HCT116 (cell line): ENCODE measurements around the gene KMT5C.

Experiments used
- ATF3 ChIP-seq: IDR thresholded peaks from 2 replicates; pipeline ENCODE4 v1.6.1; 2012
- MAX ChIP-seq: IDR thresholded peaks from 2 replicates; pipeline ENCODE4 v1.6.1; 2012
- POLR2AphosphoS5 ChIP-seq: IDR thresholded peaks from 2 replicates; pipeline ENCODE4 v1.6.1; 2011; ENCODE audit warnings: mild to moderate bottlenecking, low read depth, low read length, moderate library complexity
- SIN3A ChIP-seq: IDR thresholded peaks from 2 replicates; pipeline ENCODE4 v1.6.1; 2012; ENCODE audit warnings: low read depth

DNA sequence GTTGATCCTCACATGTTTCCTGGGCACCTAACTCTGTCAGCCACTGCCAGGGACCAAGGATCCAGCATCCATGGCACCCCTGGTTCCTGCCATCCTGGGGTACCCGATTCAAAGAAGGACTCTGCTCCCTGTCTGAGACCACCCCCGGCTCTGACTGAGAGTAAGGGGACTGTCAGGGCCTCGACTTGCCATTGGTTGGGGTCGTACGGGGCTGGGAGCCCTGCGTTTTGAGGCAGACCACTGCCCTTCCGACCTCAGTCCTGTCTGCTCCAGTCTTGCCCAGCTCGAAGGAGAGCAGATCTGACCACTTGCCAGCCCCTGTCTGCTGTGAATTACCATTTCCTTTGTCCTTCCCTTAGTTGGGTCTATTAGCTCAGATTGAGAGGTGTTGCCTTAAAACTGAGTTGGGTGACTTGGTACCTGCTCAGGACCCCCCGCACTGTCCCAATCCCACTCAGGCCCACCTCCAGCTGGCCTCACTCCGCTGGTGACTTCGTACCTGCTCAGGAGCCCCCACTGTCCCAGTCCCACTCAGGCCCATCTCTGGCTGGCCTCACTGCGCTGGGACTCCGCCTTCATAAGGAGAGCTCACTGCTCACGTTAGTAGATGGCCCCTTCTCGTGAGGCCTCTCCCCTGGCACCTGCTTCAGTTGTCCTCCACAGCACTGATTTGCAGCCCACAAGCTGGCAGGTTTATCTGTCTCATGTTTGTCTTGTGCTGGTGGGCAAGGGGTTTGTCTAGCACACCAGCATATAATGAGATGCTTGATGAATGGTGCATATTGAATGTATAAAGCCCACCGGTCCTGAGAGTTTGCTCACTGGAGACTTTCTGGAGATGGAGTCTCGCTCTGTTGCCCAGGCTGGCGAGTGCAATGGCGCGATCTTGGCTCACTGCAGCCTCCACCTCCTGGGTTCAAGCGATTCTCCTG, 50.0 kb downstream of the KMT5C start:
- TF ChIP-seq SIN3A (no peak), MAX (no peak), POLR2AphosphoS5 (peak; percentile 38), ATF3 (no peak)
